Endothelial cell (in vitro differentiated cells): Measurements from ENCODE around the gene UGT1A8. TPM values are rescaled to one million over a fixed set of nuclear protein-coding genes. Genes with fewer than 3 reads are reported as not detected.

ENCODE experiments used
- DNase-seq: peaks from one replicate; pipeline ENCODE4 v3.0.0; 2021; ENCODE audit warnings: low spot score
- H3K27ac Mint-ChIP-seq: one replicate; pipeline ENCODE4 v1.8.0; 2021; ENCODE audit warnings: mixed read lengths, inconsistent platforms; ENCODE audit not compliant: unreplicated experiment
- H3K27me3 Mint-ChIP-seq: one replicate; pipeline ENCODE4 v1.8.0; 2021; ENCODE audit warnings: mild to moderate bottlenecking, moderate library complexity, mixed read lengths, inconsistent platforms; ENCODE audit not compliant: unreplicated experiment
- H3K36me3 Mint-ChIP-seq: one replicate; pipeline ENCODE4 v1.8.0; 2021; ENCODE audit warnings: mild to moderate bottlenecking, low read depth, mixed read lengths, inconsistent platforms; ENCODE audit not compliant: unreplicated experiment
- H3K4me1 Mint-ChIP-seq: one replicate; pipeline ENCODE4 v1.8.0; 2021; ENCODE audit warnings: mild to moderate bottlenecking, mixed read lengths, inconsistent platforms; ENCODE audit not compliant: unreplicated experiment
- H3K4me3 Mint-ChIP-seq: one replicate; pipeline ENCODE4 v1.8.0; 2021; ENCODE audit warnings: mild to moderate bottlenecking, mixed read lengths, inconsistent platforms; ENCODE audit not compliant: unreplicated experiment
- H3K9me3 Mint-ChIP-seq: one replicate; pipeline ENCODE4 v1.8.0; 2021; ENCODE audit warnings: mixed read lengths, inconsistent platforms; ENCODE audit not compliant: unreplicated experiment
- total RNA-seq: library from RNA; stranded (reverse); fragmentation: NEBNext Ultra II Directional; extraction: Animal tissue kit (Norgen Biotek cat#: 25700); gene quantifications from one replicate; pipeline ENCODE4 v1.2.1, GENCODE V29; 2021; ENCODE audit not compliant: unreplicated experiment
- TF ChIP-seq, protein P1 (sequence below): fragments of 200-600 bp; sonication (generic); IDR thresholded peaks from one replicate; pipeline ENCODE4 v1.5.0; 2021; ENCODE audit warnings: antibody characterized with exemption; ENCODE audit not compliant: unreplicated experiment

The UGT1A8 gene
- total RNA-seq, 1 donor from 2014 or later, result not detected

GRCh38 chr2:233772583-233772982 lies 155.2 kb downstream of the UGT1A8 start:
- Mint-ChIP-seq H3K27ac (no peak overlapping the region), H3K4me3 (no peak overlapping the region), H3K9me3 (no peaks in the 10 kb centered on the region), H3K4me1 (no peaks in the 10 kb centered on the region), H3K27me3 (no peaks in the 10 kb centered on the region), H3K36me3 (no peaks in the 10 kb centered on the region)
- TF ChIP-seq, protein P1, sequence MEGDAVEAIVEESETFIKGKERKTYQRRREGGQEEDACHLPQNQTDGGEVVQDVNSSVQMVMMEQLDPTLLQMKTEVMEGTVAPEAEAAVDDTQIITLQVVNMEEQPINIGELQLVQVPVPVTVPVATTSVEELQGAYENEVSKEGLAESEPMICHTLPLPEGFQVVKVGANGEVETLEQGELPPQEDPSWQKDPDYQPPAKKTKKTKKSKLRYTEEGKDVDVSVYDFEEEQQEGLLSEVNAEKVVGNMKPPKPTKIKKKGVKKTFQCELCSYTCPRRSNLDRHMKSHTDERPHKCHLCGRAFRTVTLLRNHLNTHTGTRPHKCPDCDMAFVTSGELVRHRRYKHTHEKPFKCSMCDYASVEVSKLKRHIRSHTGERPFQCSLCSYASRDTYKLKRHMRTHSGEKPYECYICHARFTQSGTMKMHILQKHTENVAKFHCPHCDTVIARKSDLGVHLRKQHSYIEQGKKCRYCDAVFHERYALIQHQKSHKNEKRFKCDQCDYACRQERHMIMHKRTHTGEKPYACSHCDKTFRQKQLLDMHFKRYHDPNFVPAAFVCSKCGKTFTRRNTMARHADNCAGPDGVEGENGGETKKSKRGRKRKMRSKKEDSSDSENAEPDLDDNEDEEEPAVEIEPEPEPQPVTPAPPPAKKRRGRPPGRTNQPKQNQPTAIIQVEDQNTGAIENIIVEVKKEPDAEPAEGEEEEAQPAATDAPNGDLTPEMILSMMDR, result no peak
- no peak for DNase-seq

GRCh38 chr2:233773854-233774253 lies 156.4 kb downstream of the UGT1A8 start:
- H3K27me3 Mint-ChIP-seq, result no peaks in the 10 kb centered on the region
- no peak overlapping the region for H3K27ac Mint-ChIP-seq
- TF ChIP-seq, protein P1, result no peak
- no peaks in the 10 kb centered on the region for H3K36me3 Mint-ChIP-seq
- DNase-seq, result no peak
- H3K4me1 Mint-ChIP-seq, result no peaks in the 10 kb centered on the region
- no peaks in the 10 kb centered on the region for H3K9me3 Mint-ChIP-seq
- no peak overlapping the region for H3K4me3 Mint-ChIP-seq

GRCh38 chr2:233775414-233775813 lies 158.0 kb downstream of the UGT1A8 start:
- Mint-ChIP-seq H3K27me3 (no peaks in the 10 kb centered on the region), H3K4me1 (no peaks in the 10 kb centered on the region), H3K4me3 (no peak overlapping the region), H3K27ac (no peak overlapping the region), H3K9me3 (no peaks in the 10 kb centered on the region), H3K36me3 (no peaks in the 10 kb centered on the region)
- TF ChIP-seq, protein P1, result no peak
- DNase-seq, result no peak

GRCh38 chr2:233778030-233778429 lies 160.6 kb downstream of the UGT1A8 start, which contains the start of gene MROH2A:
Gene MROH2A (plus strand): TSS chr2:233778330. CDS start chr2:233779359, 1,029 bp downstream.
- no peaks in the 10 kb centered on the region for H3K36me3 Mint-ChIP-seq
- H3K27ac Mint-ChIP-seq, result no peak within 1 kb of the TSS
- no peaks in the 10 kb centered on the region for H3K9me3 Mint-ChIP-seq
- H3K4me3 Mint-ChIP-seq, result no peak within 1 kb of the TSS
- H3K27me3 Mint-ChIP-seq, result no peaks in the 10 kb centered on the region
- DNase-seq, result no peak
- H3K4me1 Mint-ChIP-seq, result no peaks in the 10 kb centered on the region
- TF ChIP-seq, protein P1, result no peak

GRCh38 chr2:233779722-233780121 lies 162.3 kb downstream of the UGT1A8 start:
- Mint-ChIP-seq H3K4me3 (no peak overlapping the region), H3K4me1 (no peaks in the 10 kb centered on the region), H3K36me3 (no peaks in the 10 kb centered on the region), H3K27ac (no peak overlapping the region), H3K9me3 (no peaks in the 10 kb centered on the region), H3K27me3 (no peaks in the 10 kb centered on the region)
- DNase-seq, result no peak
- TF ChIP-seq, protein P1, result no peak
